Glutamatergic neuron (in vitro differentiated cells): ENCODE data around the gene SNX9. TPM values are rescaled to one million over a fixed set of nuclear protein-coding genes. Genes with fewer than 3 reads are reported as not detected.

Experiments
- DNase-seq: peaks from one replicate; pipeline ENCODE4 v3.0.0; 2022
- H3K27ac Mint-ChIP-seq: one replicate; pipeline ENCODE4 v1.8.0; 2020; ENCODE audit warnings: mild to moderate bottlenecking, mixed read lengths, inconsistent platforms; ENCODE audit not compliant: unreplicated experiment
- H3K27me3 Mint-ChIP-seq: one replicate; pipeline ENCODE4 v1.8.0; 2020; ENCODE audit warnings: mild to moderate bottlenecking, moderate library complexity, mixed read lengths, inconsistent platforms; ENCODE audit not compliant: unreplicated experiment
- H3K36me3 Mint-ChIP-seq: one replicate; pipeline ENCODE4 v1.8.0; 2020; ENCODE audit warnings: mild to moderate bottlenecking, mixed read lengths, inconsistent platforms; ENCODE audit not compliant: unreplicated experiment
- H3K4me1 Mint-ChIP-seq: one replicate; pipeline ENCODE4 v1.8.0; 2020; ENCODE audit warnings: mild to moderate bottlenecking, low read depth, mixed read lengths, inconsistent platforms; ENCODE audit not compliant: unreplicated experiment
- H3K4me3 Mint-ChIP-seq: one replicate; pipeline ENCODE4 v1.8.0; 2020; ENCODE audit warnings: mild to moderate bottlenecking, mixed read lengths, inconsistent platforms; ENCODE audit not compliant: unreplicated experiment
- H3K9me3 Mint-ChIP-seq: one replicate; pipeline ENCODE4 v1.8.0; 2020; ENCODE audit warnings: mild to moderate bottlenecking, moderate library complexity, mixed read lengths, inconsistent platforms; ENCODE audit not compliant: unreplicated experiment
- CTCF ChIP-seq: fragments of 200-600 bp; sonication (generic); IDR thresholded peaks from one replicate; pipeline ENCODE4 v1.5.0; 2021; ENCODE audit not compliant: partially characterized antibody, unreplicated experiment
- total RNA-seq: library from RNA; stranded (reverse); fragmentation: NEBNext Ultra II Directional; extraction: Animal tissue kit (Norgen Biotek cat#: 25700); gene quantifications from one replicate; pipeline ENCODE4 v1.2.1, GENCODE V29; 2021; ENCODE audit not compliant: unreplicated experiment

Gene SNX9
- total RNA-seq, 1 donor from 2014 or later = 45.7 TPM

GRCh38 chr6:157942351-157942750 lies 119.3 kb downstream of the SNX9 start:
- Mint-ChIP-seq H3K27ac (peak overlapping the region; percentile 26), H3K4me3 (no peak overlapping the region), H3K27me3 (peaks cover 2% of the 10 kb centered on the region), H3K4me1 (peaks cover 11% of the 10 kb centered on the region), H3K36me3 (peaks cover 17% of the 10 kb centered on the region), H3K9me3 (peaks cover 7% of the 10 kb centered on the region)
- no peak for DNase-seq
- no peak for TF ChIP-seq CTCF

GRCh38 chr6:157943249-157943963 lies 120.4 kb downstream of the SNX9 start:
- H3K4me3 Mint-ChIP-seq = no peak overlapping the region
- peaks cover 24% of the 10 kb centered on the region for H3K36me3 Mint-ChIP-seq
- H3K4me1 Mint-ChIP-seq = peaks cover 11% of the 10 kb centered on the region
- no peak overlapping the region for H3K27ac Mint-ChIP-seq
- no peak for DNase-seq
- H3K27me3 Mint-ChIP-seq = peaks cover 2% of the 10 kb centered on the region
- no peak for TF ChIP-seq CTCF
- H3K9me3 Mint-ChIP-seq = peaks cover 8% of the 10 kb centered on the region

GRCh38 chr6:157943964-157944283 lies 120.9 kb downstream of the SNX9 start:
- no peak overlapping the region for H3K4me3 Mint-ChIP-seq
- H3K9me3 Mint-ChIP-seq = peaks cover 13% of the 10 kb centered on the region
- peaks cover 29% of the 10 kb centered on the region for H3K36me3 Mint-ChIP-seq
- peaks cover 5% of the 10 kb centered on the region for H3K27me3 Mint-ChIP-seq
- peaks cover 10% of the 10 kb centered on the region for H3K4me1 Mint-ChIP-seq
- DNase-seq = no peak
- TF ChIP-seq CTCF = no peak
- H3K27ac Mint-ChIP-seq = no peak overlapping the region

- no peak for TF ChIP-seq CTCF
- Mint-ChIP-seq H3K27ac (no peak overlapping the region), H3K36me3 (peaks cover 35% of the 10 kb centered on the region), H3K4me3 (no peak overlapping the region), H3K27me3 (peaks cover 5% of the 10 kb centered on the region), H3K4me1 (peaks cover 3% of the 10 kb centered on the region), H3K9me3 (peaks cover 19% of the 10 kb centered on the region)
- no peak for DNase-seq
Observed at GRCh38 chr6:157944983-157945931, 122.2 kb downstream of the SNX9 start.
